HG03103 (cell line): Measurements from ENCODE around the gene DOCK2.
"Not testable (repeated sequence)": the region's sequence is repeated elsewhere in the genome, so short reads cannot be mapped to it uniquely, and the experiment has no call there.

Experiments used
- ATAC-seq: cut with Tn5 transposase; IDR thresholded peaks from one replicate; pipeline ENCODE4 v1.9.1; 2021; ENCODE audit warnings: low read depth; ENCODE audit not compliant: unreplicated experiment

Gene DOCK2

GRCh38 chr5:170071748-170072147 is 434.7 kb downstream of the DOCK2 start:
- ATAC-seq, result no peak

DNA sequence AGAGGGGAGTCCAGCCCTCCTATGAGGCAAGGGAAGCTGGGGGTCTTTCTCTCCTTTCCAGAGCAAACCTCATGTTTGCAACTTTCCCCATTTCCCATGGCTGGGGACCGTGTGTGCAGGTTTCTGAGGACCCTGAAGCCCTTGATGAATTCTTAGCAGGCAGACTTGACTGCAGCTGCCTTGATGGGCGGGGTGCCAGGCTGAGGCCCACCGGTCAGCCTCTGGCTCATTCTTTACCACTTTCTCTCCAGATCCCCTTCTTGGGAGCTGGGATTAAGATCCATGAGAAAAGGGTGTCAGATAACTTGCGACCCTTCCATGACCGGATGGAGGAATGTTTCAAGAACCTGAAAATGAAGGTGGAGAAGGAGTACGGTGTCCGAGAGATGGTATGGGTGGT is 438.6 kb downstream of the DOCK2 start:
- no peak for ATAC-seq

GRCh38 chr5:170076211-170076610 is 439.1 kb downstream of the DOCK2 start:
- ATAC-seq, result no peak

- no peak for ATAC-seq
Observed at GRCh38 chr5:170076739-170077138, 439.7 kb downstream of the DOCK2 start.

- no peak for ATAC-seq
Observed at GRCh38 chr5:170077526-170077925, 440.5 kb downstream of the DOCK2 start.

DNA sequence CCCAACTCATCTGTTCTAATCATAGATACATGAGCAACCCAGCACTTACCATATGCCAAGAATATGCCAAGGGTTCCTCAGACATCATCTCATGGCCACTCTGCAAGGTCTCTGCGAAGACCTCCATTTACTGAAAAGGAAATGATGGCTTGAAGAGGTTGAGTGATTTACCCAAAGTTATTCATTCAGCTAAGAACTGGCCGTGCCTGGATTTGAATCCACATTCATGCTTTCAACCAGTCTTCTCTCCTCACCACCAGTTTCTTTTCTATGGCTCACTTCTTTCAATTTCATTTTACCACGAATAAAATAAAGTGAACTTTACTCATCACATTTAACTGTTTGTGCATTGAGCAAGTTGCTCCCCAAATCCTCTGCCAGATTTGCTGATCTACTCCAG is 441.4 kb downstream of the DOCK2 start:
- ATAC-seq, result no peak

- no peak for ATAC-seq
Observed at GRCh38 chr5:170078931-170079330, 441.9 kb downstream of the DOCK2 start.

GRCh38 chr5:170080217-170080616 is 443.1 kb downstream of the DOCK2 start:
- no peak for ATAC-seq

- ATAC-seq, result no peak
Observed at GRCh38 chr5:170080786-170081445, 443.8 kb downstream of the DOCK2 start.

GRCh38 chr5:170081616-170082015 is 444.5 kb downstream of the DOCK2 start:
- ATAC-seq, result no peak

- ATAC-seq, result no peak
Observed at GRCh38 chr5:170082701-170083100, 445.6 kb downstream of the DOCK2 start.

- no peak for ATAC-seq
Observed at GRCh38 chr5:170087168-170087817, 450.2 kb downstream of the DOCK2 start.

DNA sequence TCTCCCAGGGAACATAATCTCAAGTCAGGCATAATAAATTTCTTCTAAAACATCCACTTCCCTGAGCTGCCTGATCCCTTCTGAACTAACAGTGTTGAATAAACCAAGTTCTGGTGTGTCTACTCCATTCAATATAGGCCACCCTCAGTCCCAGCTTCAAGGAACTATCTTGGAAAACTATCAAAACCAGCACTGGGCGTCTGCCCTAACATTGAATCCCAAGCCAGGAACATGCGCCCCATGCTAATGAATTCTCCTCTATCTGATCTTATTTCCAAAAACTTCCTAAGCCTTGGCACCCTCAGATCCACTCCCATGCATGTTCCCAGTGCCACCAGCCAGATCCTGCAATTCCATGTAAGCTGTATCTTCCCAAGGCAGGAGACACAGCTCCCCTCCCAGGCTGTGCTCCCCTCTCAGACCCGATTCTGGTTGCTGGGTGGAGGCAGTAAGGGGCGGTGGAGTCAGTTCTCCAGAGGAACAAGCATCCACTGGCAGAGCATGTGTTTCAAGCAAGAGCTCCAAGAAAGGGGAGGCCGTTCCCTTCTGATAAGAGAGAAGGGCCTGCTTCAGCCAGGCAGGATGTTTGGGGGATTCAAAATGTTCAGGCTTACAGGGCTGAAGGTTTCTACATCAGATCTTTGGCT is 455.5 kb downstream of the DOCK2 start:
- no peak for ATAC-seq

GRCh38 chr5:170094329-170094728 is 457.3 kb downstream of the DOCK2 start:
- not testable (repeated sequence) for ATAC-seq

- ATAC-seq, result no peak
Observed at GRCh38 chr5:170095646-170096045, 458.6 kb downstream of the DOCK2 start.

DNA sequence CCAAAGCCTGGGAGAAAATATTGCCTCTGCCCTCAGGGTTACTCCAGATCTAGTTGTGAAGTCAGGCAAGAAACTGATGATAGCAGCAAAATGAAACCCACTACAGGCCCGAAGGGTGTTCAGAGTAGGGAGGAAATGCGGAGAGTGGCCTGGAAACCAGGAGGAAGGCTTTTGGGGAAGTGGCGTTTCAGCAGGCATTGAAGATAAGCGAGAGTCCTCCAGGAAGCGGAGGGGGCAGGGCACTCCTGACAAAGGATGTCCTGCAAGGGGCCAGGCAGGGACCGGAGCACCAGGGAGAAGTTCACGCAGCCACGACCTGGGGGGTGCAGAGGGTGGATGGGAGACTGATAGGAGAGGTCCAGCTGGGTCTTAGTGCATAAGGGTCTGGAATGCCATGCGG is 460.9 kb downstream of the DOCK2 start:
- no peak for ATAC-seq

DNA sequence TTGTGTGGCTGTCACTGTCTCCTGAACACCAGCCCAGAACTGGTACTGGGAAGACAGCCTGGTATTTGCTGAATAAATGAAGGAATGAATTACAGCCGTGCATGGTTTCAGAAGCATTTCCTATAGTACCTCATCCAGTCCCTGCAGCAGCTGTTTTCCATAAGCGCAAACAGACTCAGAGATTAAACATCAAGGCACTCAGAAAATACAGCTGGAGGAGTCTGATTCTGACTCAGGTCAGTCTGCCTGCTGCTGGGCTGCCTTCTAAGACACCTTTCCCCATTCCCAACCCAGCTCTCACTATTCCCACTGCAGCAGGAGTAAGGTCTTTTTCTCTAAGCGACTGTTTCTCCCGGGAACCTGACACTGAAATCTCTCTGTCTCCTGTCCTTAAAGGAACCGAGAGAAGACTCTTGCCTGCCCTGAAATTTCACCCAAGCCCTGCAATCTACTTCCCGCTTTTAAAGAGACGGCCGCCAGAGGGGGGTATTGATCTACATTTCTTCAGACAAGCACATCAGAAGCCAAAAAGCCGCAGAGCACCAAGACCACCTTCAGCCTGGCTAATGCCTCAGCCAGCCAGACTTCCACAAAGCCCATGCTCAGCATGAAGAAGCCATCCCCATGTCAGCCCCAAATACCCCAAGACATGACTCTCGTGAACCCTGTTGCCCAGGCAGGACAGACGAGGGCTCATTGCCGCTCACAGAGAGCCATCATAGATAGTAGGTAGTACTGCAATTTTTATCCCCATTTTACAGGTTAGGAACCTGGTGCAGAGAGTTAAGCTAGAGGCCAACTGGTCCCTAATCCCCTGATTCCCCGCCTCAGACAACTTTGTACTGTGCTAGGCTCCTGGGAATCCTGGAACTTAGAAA is 463.2 kb downstream of the DOCK2 start:
- peak; percentile 69 for ATAC-seq

DNA sequence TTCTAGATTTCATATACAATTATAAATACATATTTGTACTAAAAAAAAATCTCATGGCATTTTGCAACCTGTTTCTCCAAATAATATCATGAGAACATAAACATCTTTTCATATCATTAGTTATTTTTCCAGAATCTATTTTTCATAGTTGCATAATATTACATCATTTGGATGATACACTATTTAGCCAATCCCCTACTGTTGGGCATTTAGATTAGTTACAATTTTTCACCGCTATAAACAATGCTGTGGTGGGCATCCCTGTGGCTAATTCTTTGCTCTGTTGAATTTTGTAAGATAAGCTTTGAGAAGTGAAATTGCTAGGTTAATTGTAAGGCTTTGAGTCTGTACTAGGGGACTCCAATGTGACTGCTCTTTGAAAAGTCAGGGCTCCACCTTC is 466.4 kb downstream of the DOCK2 start:
- no peak for ATAC-seq

DNA sequence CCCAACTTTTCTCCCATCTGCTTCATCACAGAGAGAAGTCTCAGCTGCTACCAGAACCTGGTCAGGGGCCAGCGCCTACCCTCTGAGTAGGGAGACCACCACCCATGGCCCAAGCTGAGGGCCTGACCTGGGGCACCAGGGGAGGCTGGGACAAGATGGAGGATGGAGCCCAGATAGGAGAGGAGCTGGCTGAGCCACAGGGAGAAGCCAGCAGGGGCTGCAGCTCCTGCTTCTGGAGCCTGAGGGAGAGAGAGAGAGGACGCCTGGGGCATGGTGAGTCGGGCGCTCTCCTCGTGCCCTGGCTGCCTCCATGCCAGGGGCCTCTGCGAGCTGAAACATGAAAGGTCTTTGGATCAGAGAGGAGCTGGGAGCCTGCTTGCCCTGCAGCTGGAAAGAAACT is 467.2 kb downstream of the DOCK2 start:
- no peak for ATAC-seq

DNA sequence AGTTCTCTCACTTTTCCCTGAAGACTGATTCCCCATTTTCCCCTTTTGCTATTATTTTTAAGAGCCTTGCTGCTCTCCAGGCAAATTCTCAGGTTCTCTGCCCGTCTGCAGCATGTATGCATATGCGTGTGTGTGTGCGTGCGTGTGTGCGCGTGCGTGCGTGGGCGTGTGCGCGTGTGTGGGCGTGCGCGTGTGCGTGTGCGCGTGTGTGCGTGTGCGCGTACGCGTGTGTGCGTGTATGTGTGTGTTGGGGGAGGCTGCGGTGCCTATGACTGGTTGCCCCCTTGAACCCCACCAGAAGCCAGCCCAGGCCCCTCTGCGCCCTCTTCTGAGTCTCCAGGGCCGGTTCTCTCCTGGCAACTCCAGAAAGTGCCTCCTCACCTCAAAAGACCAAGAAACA is 467.6 kb downstream of the DOCK2 start:
- no peak for ATAC-seq
